HS-27A (cell line): ENCODE data around the gene AMDHD2.
"Not testable (repeated sequence)": the region's sequence is repeated elsewhere in the genome, so short reads cannot be mapped to it uniquely, and the experiment has no call there.

Source experiments
- DNase-seq: peaks from one replicate; pipeline ENCODE4 v3.0.0-alpha.2; 2012; ENCODE audit warnings: low read depth, missing footprints

AMDHD2 gene, protein sequence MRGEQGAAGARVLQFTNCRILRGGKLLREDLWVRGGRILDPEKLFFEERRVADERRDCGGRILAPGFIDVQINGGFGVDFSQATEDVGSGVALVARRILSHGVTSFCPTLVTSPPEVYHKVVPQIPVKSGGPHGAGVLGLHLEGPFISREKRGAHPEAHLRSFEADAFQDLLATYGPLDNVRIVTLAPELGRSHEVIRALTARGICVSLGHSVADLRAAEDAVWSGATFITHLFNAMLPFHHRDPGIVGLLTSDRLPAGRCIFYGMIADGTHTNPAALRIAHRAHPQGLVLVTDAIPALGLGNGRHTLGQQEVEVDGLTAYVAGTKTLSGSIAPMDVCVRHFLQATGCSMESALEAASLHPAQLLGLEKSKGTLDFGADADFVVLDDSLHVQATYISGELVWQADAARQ

DNA sequence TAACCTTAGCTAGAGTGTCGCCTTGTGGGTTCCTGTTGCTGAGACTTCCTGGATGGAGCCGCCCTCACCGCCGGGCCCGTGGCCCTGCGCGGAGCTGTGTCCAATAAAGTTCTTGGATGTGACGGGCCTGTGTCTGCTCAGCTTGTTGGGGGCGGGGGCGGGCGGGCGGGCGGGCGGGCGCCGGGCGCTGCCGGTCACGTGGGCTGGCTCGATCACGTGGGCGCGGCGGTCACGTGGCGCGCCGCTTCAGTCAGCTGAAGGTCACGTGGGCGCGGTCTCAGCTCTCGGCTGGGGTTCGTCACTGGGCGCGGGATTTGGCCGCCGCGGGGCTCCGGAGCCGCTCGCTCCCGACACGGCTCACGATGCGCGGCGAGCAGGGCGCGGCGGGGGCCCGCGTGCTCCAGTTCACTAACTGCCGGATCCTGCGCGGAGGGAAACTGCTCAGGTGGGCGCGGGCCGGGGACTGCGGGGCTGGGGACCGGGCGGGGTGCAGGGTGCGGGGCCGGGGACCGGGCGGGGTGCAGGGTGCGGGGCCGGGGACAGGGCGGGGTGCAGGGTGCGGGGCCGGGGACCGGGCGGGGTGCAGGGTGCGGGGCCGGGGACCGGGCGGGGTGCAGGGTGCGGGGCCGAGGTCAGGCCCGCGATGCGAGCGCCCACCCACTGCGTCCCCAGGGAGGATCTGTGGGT lies at the start of gene AMDHD2:
Gene AMDHD2, plus strand, starts transcription at position 275 of the 687 bp plus-strand sequence. Its CDS starts 88 bp downstream, at position 363.
- DNase-seq: peak; percentile 51

DNA sequence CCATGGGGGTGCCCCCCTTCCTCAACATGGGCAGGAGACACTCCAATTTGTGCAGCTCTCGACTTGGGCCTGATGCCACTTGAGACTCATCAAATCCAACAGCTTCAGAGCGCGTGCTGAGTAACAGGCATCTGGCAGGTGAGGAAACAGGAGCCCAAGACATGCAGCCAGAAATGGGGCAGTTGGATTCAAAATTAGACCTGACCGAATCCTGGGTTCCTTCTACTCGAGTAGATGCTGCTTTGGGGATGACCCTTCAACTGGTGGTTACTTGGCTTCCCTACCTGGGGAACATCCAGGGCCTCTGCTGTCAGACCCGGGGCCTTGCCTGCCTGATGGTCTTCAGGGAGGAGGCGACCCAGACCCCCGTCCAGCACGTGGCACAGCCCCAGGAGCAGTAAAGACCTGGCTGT lies 49.6 kb upstream of the AMDHD2 start:
- DNase-seq: no peak

DNA sequence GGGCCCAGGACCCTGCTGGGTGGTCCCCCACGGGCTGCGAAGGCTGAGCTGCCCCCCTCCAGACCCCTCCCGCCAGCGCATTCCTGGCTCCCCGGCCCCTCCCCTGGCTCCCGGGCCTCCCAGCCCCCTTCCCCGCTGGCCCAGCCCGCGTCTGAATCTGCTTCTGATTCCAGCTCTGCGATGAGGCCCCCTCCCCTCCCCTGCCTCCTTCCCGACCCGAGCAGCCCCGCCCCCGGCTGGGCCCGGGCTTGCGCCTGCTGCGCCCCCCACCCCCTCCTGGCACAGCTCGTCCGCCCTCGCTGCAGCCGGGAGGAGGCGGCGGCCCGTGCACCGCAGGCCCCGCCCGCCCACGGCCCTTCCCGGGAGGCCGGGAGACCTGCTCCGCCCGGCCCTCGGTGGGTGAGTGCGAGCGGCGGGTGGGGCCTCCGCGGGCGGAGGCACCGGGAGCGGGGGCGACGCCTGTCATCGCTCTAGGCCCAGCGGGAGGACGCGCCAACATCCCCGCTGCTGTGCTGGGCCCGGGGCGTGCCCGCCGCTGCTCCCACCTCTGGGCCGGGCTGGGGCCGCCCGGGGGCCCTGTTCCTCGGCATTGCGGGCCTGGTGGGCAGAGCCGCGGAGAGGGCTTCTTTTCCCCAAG lies 49.0 kb upstream of the AMDHD2 start, which contains the start of gene NTN3:
Gene NTN3, plus strand, starts transcription at position 282 of the 637 bp plus-strand sequence. CDS start 405 bp downstream, outside the sequence.
- DNase-seq: no peak

DNA sequence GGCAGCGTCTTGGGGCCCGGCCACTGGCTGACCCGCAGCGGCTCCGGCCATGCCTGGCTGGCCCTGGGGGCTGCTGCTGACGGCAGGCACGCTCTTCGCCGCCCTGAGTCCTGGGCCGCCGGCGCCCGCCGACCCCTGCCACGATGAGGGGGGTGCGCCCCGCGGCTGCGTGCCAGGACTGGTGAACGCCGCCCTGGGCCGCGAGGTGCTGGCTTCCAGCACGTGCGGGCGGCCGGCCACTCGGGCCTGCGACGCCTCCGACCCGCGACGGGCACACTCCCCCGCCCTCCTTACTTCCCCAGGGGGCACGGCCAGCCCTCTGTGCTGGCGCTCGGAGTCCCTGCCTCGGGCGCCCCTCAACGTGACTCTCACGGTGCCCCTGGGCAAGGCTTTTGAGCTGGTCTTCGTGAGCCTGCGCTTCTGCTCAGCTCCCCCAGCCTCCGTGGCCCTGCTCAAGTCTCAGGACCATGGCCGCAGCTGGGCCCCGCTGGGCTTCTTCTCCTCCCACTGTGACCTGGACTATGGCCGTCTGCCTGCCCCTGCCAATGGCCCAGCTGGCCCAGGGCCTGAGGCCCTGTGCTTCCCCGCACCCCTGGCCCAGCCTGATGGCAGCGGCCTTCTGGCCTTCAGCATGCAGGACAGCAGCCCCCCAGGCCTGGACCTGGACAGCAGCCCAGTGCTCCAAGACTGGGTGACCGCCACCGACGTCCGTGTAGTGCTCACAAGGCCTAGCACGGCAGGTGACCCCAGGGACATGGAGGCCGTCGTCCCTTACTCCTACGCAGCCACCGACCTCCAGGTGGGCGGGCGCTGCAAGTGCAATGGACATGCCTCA lies 48.3 kb upstream of the AMDHD2 start:
- no peak for DNase-seq

DNA sequence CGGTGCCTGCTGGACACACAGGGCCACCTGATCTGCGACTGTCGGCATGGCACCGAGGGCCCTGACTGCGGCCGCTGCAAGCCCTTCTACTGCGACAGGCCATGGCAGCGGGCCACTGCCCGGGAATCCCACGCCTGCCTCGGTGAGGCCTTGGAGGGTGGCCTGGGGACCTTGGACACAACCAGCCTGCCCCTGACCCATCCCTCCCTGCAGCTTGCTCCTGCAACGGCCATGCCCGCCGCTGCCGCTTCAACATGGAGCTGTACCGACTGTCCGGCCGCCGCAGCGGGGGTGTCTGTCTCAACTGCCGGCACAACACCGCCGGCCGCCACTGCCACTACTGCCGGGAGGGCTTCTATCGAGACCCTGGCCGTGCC lies 47.7 kb upstream of the AMDHD2 start:
- DNase-seq: no peak

DNA sequence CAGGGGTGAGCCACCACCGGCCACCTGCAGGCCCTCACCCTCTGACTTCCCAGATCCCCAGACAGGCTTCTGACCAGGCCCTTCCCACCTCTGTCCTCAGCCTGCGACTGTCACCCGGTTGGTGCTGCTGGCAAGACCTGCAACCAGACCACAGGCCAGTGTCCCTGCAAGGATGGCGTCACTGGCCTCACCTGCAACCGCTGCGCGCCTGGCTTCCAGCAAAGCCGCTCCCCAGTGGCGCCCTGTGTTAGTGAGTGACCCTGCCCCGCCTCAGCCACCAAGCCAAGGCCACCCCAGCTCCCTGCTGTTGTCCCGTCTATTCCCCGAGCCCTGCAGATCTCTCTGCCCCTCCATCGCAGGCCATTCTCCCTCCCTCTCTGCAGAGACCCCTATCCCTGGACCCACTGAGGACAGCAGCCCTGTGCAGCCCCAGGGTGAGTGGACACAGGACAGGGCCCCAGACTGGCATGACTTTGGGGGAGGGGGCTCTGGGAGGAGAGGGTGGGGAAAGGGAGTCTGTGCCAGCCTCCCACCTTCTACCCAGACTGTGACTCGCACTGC lies 47.2 kb upstream of the AMDHD2 start:
- DNase-seq: no peak

DNA sequence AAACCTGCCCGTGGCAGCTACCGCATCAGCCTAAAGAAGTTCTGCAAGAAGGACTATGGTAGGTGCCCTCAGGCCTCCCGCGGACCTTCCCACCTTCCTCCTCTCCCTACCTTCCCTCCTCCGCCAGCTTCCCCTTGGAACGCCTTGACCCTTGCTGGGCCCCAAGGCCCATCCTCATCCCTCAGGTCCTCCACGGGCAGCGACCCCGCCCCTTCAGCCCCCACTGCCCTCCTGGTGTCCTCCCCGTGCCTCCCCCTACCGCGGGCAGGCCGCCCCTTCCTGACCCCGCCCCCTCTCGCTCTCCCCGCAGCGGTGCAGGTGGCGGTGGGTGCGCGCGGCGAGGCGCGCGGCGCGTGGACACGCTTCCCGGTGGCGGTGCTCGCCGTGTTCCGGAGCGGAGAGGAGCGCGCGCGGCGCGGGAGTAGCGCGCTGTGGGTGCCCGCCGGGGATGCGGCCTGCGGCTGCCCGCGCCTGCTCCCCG lies 46.7 kb upstream of the AMDHD2 start:
- DNase-seq: no peak

DNA sequence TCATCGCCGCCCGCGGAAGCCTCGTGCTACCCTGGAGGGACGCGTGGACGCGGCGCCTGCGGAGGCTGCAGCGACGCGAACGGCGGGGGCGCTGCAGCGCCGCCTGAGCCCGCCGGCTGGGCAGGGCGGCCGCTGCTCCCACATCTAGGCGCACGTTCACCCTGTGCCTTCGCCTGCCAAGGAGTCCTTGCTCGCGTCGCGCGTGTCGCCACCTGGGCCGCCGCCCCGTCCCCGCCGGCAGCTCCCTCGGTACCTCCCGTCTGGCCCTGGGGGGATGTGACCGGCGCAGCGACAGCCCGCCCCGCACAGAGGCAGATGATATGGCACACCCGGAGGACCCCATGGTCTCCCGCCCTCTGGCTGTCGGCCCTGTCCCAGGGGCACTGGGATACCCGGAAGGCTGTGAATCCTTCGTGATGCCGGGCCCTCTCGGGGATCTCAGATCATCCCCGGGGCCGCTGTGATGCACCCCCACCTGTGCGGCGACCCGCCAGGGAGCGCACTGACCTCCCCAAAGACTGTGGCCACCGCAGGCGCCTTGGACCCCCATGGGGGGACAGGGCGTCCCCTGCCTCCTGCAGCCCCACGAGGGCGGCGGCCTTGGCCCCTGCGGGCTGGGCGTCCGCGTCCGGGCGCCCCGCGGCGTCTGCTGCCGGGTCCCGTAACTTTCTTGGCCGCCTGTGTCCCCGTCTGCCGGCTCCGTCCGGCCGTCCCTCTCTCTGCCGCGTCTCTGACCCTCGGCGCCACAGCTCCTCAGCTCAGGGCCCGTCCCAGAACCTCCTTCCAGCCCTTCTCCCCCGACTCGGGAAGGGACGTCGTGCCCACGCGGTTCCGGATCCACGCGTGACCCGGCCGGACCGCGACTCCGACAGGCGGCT lies 45.9 kb upstream of the AMDHD2 start:
- DNase-seq: no peak

DNA sequence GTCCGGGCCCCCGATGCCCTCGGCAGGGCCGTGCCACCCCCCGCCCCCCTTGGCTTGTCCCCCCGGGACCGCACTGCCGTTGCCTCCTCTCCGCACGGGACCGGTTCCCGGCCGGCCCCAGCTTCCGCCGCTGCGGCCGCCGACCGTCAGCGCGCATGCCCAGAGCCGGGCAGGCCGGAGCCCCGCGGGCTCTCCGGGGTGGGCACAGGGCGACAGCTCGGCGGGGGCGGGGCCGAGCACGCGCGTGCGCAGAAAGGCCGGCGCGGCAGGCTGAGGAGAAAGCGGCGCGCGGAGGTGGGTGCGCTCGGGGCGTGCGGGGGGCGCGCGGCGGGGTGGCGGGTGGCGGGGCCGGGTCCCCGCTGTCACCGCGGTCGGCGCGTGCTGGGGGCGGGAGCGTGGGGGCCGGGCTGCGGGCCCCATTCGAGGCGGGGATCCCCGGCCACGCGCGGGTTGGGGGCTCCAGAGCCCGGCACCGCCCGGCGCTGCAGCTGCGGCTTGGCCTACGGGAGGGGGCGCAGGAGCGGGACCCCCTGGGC lies 45.2 kb upstream of the AMDHD2 start, which contains the start of gene TBC1D24:
Gene TBC1D24, plus strand, starts transcription at position 251 of the 536 bp plus-strand sequence. CDS start 21,022 bp downstream, outside the sequence.
- DNase-seq: no peak

DNA sequence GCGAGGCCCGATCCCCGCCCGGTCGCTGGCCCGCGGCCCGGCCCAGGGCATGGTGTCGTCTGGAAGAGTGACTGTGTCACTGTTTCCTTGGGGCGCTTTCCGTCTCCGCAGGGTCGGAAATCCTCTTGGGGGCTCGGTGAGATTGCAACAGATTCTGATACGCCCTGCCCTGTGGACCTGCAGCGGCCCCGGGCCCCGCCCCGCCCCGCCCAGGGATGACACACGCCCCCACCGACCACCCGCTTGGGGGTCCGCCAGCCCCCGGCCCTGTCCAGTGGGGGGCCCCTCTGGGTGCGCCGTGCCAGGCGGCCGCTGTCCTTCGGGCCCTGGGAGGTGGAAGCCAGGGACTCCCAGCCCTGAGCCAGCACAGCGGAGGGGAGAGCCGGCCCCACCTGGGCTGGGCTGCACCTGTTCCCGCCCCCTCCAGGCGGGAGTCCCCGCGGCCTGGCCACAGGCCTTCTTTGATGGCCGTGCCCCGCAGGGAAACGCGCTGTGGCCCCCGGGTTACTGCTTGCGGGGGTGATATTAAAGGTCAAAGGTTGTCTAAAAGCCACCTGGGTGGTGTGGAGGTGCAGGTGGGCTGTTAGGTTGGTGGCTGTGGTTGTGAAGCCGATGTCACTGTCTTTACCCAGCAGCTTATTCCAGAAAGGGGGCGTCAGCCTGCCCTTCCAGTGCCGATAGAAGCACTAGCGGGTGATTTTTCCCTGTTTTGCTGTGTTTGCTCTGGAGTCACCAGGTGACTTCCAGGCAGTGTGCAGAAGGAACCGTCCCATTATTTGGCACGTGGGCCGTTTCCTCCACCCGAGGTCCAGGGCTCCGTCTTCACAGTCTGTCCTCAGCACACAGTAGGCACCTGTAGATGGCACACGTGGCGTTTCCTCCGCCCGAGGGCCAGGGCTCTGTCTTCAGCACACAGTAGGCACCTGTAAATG lies 44.5 kb upstream of the AMDHD2 start:
- no peak for DNase-seq

DNA sequence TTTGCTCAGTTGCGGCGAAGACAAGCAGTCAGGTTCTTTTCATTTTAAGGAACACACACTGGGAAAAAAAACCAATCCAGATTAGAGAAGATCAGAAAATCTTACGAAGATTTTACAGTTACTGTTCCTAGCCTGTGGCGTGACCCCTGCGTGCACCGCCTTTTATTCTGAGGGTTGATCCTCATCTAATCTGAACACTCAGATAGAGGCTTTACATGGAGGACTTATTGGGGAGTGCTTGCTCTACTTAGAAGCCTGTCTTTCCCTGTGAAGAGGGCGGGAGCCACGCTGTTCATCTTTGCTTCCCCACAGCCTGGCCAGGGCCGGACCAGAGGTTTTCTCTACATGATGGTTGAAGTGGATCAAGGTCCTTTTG lies 43.8 kb upstream of the AMDHD2 start:
- no peak for DNase-seq

DNA sequence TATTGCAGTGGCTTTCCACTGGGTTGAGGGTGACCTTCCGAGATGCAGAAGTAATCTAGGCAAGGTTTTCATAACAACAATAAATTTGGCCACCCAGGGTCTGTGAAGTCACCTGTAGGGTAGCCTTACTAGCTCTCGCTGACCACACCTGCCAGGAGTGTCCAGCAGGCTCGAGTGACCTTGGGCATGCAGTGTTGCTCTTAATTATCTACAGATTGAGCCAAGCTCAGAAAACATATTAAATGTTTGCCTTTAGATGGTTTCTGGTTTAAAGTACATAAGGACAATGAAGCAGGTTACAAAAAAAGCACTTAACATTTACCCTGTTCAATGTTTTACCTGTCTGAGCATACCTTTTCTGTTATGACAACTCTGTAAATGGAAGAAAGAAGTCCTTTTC lies 43.4 kb upstream of the AMDHD2 start:
- DNase-seq: no peak

DNA sequence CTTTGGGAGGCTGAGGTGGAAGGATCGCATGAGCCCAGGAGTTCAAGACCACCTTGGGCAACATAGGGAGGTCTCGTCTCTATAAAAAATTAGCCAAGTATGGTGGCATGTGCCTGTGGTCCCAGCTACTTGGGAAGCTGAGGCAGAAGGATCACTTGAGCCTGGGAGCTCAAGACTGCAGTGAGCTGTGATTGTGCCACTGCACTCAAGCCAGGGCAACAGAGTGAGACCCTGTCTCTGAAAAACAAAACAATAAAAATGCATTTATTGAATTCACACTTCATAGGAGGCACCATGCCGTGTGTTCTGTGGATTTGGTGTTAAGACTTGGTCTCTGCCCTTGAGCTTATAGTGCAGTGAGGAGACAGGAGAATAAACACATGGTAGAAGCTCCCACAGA lies 42.8 kb upstream of the AMDHD2 start:
- DNase-seq: no peak

DNA sequence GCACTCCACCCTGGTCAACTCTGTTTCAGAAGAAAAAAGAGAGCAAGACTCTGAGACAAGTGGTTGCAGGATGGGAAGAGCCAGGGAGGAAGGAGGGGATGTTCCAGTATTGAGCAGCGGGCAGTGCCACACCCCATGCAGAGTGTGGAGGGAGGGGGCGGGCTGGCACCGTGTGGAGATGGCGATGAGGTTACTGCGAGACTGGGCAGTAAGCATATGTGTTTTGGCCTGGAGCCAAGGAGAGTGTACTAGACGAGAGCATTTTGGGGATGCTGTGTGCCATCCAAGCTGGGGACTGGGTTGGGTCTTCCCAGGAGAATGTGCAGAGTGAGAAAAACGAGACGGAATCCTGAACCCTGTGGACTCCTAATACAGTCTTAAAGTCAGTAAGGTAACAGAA lies 41.9 kb upstream of the AMDHD2 start:
- DNase-seq: no peak

DNA sequence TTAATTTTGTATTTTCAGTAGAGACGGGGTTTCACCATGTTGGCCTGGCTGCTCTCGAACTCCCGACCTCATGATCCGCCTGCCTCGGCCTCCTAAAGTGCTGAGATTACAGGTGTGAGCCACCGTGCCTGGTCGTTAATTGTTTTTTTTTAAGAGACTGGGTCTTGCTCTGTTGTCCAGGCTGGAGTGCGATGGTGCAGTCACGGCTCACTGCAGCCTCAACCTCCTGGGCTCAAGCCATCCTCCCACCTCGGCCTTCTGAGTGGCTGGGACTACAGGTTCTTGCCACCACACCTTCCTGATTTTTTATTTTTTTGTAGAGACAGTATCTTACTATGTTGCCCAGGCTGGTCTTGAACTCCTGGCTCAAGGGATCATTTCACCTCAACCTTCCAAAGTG lies 40.2 kb upstream of the AMDHD2 start:
- DNase-seq: not testable (repeated sequence)

DNA sequence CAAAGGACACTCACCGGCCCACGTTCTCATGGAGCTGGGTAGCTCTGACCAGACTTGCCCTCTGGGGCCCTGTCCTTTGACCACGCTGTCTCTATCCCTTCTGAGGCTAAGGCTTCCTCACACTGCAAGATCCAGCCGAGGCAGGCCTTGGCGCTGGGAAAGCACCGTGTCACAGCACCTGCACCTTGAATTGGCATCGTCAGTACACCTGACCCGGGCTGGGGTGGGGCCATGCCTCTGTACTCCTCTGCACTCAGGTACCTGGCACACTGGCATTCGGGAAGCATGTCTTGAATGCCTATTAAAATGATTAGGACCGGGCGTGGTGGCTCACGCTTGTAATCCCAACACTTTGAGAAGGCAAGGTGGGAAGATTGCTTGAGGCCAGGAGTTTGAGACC lies 39.2 kb upstream of the AMDHD2 start:
- no peak for DNase-seq

DNA sequence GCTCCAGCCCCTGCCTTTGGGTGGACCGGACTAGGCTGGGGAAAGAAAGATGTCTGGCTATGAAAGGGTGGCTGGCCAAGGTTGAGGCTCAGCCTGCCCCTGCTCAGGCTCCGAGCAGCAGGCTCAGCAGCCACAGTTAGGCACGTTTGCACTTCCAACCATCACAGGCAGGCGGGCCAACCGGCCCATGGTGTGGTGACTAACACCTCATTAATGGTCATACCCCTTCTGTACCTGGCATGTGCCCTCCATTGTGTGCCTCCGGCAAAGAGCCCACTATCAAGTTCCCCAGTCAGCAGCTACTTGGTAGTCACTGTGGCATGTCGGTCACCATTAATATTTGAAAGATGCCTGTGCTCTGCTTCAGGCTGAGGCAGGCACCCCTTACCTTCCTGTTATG lies 38.5 kb upstream of the AMDHD2 start:
- DNase-seq: no peak

DNA sequence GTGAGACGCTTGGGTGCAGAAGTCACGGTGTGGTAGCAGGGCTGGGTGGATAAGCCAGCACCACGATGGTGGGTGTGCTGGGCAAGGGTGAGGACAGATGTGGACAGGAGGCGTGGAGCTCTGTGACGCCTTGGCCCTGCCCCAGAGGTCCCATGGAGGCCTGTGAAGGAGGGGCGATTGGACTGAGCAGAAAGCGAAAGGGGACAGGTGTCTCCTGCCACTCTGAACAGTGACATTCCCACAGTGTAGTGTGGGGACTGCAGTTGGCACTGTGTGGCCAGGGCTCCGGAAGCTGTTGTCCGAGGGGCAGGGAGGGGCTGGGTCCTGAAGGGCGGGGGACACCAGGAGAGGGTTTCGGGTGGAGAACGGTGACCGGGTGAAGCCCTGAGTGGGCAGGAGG lies 37.9 kb upstream of the AMDHD2 start:
- DNase-seq: no peak
